CD4-positive, alpha-beta memory T cell (primary cell): Measurements from ENCODE around the gene XPR1. TPM values are rescaled to one million over a fixed set of nuclear protein-coding genes. Genes with fewer than 3 reads are reported as not detected.

Experiments
- CTCF ChIA-PET: fragments of 350-600 bp; sonication (Branson Sonifier 250); formaldehyde crosslinking; loops from one replicate; lab custom pipeline; 2021; ENCODE audit warnings: inconsistent platforms; ENCODE audit not compliant: partially characterized antibody; lab: Charles Lee
- POLR2A ChIA-PET: fragments of 350-600 bp; sonication (Branson Sonifier 250); formaldehyde crosslinking; loops from one replicate; lab custom pipeline; 2021; ENCODE audit not compliant: partially characterized antibody; lab: Charles Lee
- DNase-seq, 5 donors: peaks; one replicate each; pipeline versions ENCODE4 v3.0.0 to v3.0.0-alpha.2; 2020 to 2022; ENCODE audit warnings: mixed read lengths in 1 of 5
- H3K27ac ChIP-seq: one replicate; pipeline ENCODE4 v1.7.0; 2013; ENCODE audit warnings: low read depth, low read length
- H3K27me3 ChIP-seq: 2 replicates; pipeline ENCODE4 v1.7.0; 2013; ENCODE audit warnings: mild to moderate bottlenecking, low read length, moderate library complexity; ENCODE audit not compliant: insufficient read depth
- H3K36me3 ChIP-seq: 2 replicates; pipeline ENCODE4 v1.7.0; 2013; ENCODE audit warnings: mild to moderate bottlenecking, low read length, moderate library complexity; ENCODE audit not compliant: insufficient read depth
- H3K4me1 ChIP-seq: 2 replicates; pipeline ENCODE4 v1.7.0; 2013; ENCODE audit warnings: mild to moderate bottlenecking, low read length, moderate library complexity; ENCODE audit not compliant: insufficient read depth
- H3K4me3 ChIP-seq, 2 donors: one replicate each; pipeline ENCODE4 v1.7.0; 2013; ENCODE audit warnings: low read length in 2 of 2, mild to moderate bottlenecking in 1 of 2
- H3K9me3 ChIP-seq, 2 donors: one replicate each; pipeline ENCODE4 v1.7.0; 2013; ENCODE audit warnings: low read length in 2 of 2, control low read depth in 1 of 2; ENCODE audit not compliant: control insufficient read depth in 1 of 2
- H3K27ac Mint-ChIP-seq, 7 donors: one replicate each; pipeline ENCODE4 v1.8.0; 2020 to 2021; ENCODE audit warnings: mixed read lengths in 7 of 7, mild to moderate bottlenecking in 6 of 7, inconsistent platforms in 3 of 7, moderate library complexity in 3 of 7
- H3K27me3 Mint-ChIP-seq, 2 donors: one replicate each; pipeline ENCODE4 v1.8.0; 2020 to 2021; ENCODE audit warnings: mixed read lengths in 2 of 2
- H3K36me3 Mint-ChIP-seq, 2 donors: one replicate each; pipeline ENCODE4 v1.8.0; 2020 to 2021; ENCODE audit warnings: mixed read lengths in 2 of 2, inconsistent platforms in 1 of 2, mild to moderate bottlenecking in 1 of 2
- H3K4me1 Mint-ChIP-seq, 4 donors: one replicate each; pipeline ENCODE4 v1.8.0; 2020 to 2021; ENCODE audit warnings: mixed read lengths in 4 of 4, mild to moderate bottlenecking in 1 of 4
- H3K4me3 Mint-ChIP-seq, 8 donors: one replicate each; pipeline ENCODE4 v1.8.0; 2020 to 2021; ENCODE audit warnings: mixed read lengths in 8 of 8, mild to moderate bottlenecking in 7 of 8, moderate library complexity in 6 of 8, inconsistent platforms in 3 of 8
- H3K9me3 Mint-ChIP-seq, 8 donors: one replicate each; pipeline ENCODE4 v1.8.0; 2020 to 2021; ENCODE audit warnings: mixed read lengths in 8 of 8, mild to moderate bottlenecking in 5 of 8, inconsistent platforms in 3 of 8, moderate library complexity in 1 of 8
- intact Hi-C: fragments of 100-400 bp; cut with micrococcal nuclease; formaldehyde crosslinking; loops from one replicate; pipeline ENCODE4 v1.15.1; 2023
- polyA plus RNA-seq, 2 donors: library from polyadenylated mRNA; unstranded; fragments of 300-500 nt; fragmentation: Illumina TruSeq; gene quantifications; one replicate each; pipeline ENCODE4 v1.2.3, GENCODE V29; 2021
- total RNA-seq, 2 experiments: library from RNA; stranded (reverse); gene quantifications; one replicate each; pipeline ENCODE4 v1.2.3, GENCODE V29; 2021

Gene XPR1
- total and polyA plus RNA-seq, 4 experiments from 2014 or later: 6.5 to 17.0 (median 12.6) TPM

DNA sequence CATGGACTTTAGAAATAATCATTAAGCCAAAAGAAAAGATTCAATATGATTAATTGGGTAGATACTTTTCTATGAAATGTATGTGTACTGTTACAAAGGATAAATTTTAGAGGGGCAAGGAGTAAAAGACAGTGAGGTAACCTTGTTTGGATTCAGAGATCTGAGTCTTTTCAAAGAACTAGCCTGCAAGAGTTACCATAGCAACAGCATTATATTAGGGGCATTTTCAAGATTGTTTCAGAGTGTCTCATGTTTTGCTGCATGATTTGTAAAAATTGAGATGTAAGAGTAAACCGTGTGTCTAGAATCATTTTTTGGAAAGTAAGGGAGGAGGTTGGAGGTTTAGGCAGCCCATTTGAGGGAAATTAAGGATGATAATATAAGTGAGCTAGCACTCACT is 210.2 kb downstream of the XPR1 start:
- Mint-ChIP-seq H3K9me3 (peaks cover 0 to 2% (median 0%) of the 10 kb centered on the region in 8 donors), H3K27ac (peak overlapping the region in 1 of 7 donors; percentile 38), H3K4me3 (no peak overlapping the region), H3K27me3 (no peaks in the 10 kb centered on the region), H3K4me1 (peaks cover under 1 to 3% (median 1%) of the 10 kb centered on the region in 4 donors), H3K36me3 (peaks cover 20% of the 10 kb centered on the region in 2 donors)
- H3K4me3 ChIP-seq: no peak overlapping the region
- no peaks in the 10 kb centered on the region for H3K4me1 ChIP-seq
- H3K27ac ChIP-seq: no peak overlapping the region
- H3K27me3 ChIP-seq: no peaks in the 10 kb centered on the region
- ChIA-PET CTCF (interaction anchor here (2.6 kb wide), 1 partner anchor 20 kb away, joined by 10 read pairs; no protein-coding TSS in a partner anchor), POLR2A (interaction anchor here (0.5 to 0.7 kb wide), 2 partner anchors 233 to 306 kb away, joined by 3 read pairs; no protein-coding TSS in a partner anchor)
- no peak for DNase-seq
- H3K36me3 ChIP-seq: no peaks in the 10 kb centered on the region
- intact Hi-C loops: no loop called here
- no peaks in the 10 kb centered on the region for H3K9me3 ChIP-seq

- Mint-ChIP-seq H3K9me3 (peaks cover 0 to 2% (median 0%) of the 10 kb centered on the region in 8 donors), H3K4me3 (no peak overlapping the region), H3K36me3 (peaks cover 14 to 19% of the 10 kb centered on the region in 2 donors), H3K27me3 (no peaks in the 10 kb centered on the region), H3K27ac (no peak overlapping the region), H3K4me1 (peaks cover 0 to 2% (median 0%) of the 10 kb centered on the region in 4 donors)
- no peak overlapping the region for H3K4me3 ChIP-seq
- ChIA-PET CTCF (interaction anchor here (2.6 kb wide), 1 partner anchor 20 kb away, joined by 10 read pairs; no protein-coding TSS in a partner anchor), POLR2A (interaction anchor here (0.7 kb wide), 1 partner anchor 233 kb away, joined by 3 read pairs; no protein-coding TSS in a partner anchor)
- H3K27me3 ChIP-seq: no peaks in the 10 kb centered on the region
- no peaks in the 10 kb centered on the region for H3K4me1 ChIP-seq
- no peaks in the 10 kb centered on the region for H3K9me3 ChIP-seq
- no peak for DNase-seq
- intact Hi-C loops: no loop called here
- no peaks in the 10 kb centered on the region for H3K36me3 ChIP-seq
- H3K27ac ChIP-seq: no peak overlapping the region
These were observed 210.9 kb downstream of the XPR1 start for GRCh38 chr1:180842491-180843275.

- H3K36me3 Mint-ChIP-seq: peaks cover 17 to 18% of the 10 kb centered on the region in 2 donors
- no peaks in the 10 kb centered on the region for H3K27me3 Mint-ChIP-seq
- peaks cover 0 to 4% (median 2%) of the 10 kb centered on the region in 4 donors for H3K4me1 Mint-ChIP-seq
- Histone ChIP-seq H3K27me3 (no peaks in the 10 kb centered on the region), H3K36me3 (no peaks in the 10 kb centered on the region), H3K9me3 (no peaks in the 10 kb centered on the region), H3K4me3 (no peak overlapping the region), H3K27ac (no peak overlapping the region), H3K4me1 (no peaks in the 10 kb centered on the region)
- DNase-seq: no peak
- H3K9me3 Mint-ChIP-seq: peaks cover 0 to 3% (median 0%) of the 10 kb centered on the region in 8 donors
- ChIA-PET CTCF (no interaction called here), POLR2A (no interaction called here)
- intact Hi-C loops: no loop called here
- no peak overlapping the region for H3K4me3 Mint-ChIP-seq
- no peak overlapping the region for H3K27ac Mint-ChIP-seq
These were observed 213.5 kb downstream of the XPR1 start for GRCh38 chr1:180845352-180845751.

GRCh38 chr1:180848191-180848590 is 216.4 kb downstream of the XPR1 start:
- Histone ChIP-seq H3K9me3 (no peaks in the 10 kb centered on the region), H3K27me3 (no peaks in the 10 kb centered on the region), H3K27ac (no peak overlapping the region), H3K36me3 (no peaks in the 10 kb centered on the region), H3K4me1 (peaks cover 21% of the 10 kb centered on the region), H3K4me3 (no peak overlapping the region)
- CTCF ChIA-PET: no interaction called here
- intact Hi-C loops: no loop called here
- peak overlapping the region in 1 of 7 donors; percentile 33 for H3K27ac Mint-ChIP-seq
- H3K9me3 Mint-ChIP-seq: peaks cover 0 to 11% (median 4%) of the 10 kb centered on the region in 8 donors
- POLR2A ChIA-PET: no interaction called here
- no peaks in the 10 kb centered on the region for H3K27me3 Mint-ChIP-seq
- H3K4me3 Mint-ChIP-seq: no peak overlapping the region
- peaks cover 13 to 26% (median 20%) of the 10 kb centered on the region in 4 donors for H3K4me1 Mint-ChIP-seq
- peaks cover 18 to 32% of the 10 kb centered on the region in 2 donors for H3K36me3 Mint-ChIP-seq
- no peak for DNase-seq

DNA sequence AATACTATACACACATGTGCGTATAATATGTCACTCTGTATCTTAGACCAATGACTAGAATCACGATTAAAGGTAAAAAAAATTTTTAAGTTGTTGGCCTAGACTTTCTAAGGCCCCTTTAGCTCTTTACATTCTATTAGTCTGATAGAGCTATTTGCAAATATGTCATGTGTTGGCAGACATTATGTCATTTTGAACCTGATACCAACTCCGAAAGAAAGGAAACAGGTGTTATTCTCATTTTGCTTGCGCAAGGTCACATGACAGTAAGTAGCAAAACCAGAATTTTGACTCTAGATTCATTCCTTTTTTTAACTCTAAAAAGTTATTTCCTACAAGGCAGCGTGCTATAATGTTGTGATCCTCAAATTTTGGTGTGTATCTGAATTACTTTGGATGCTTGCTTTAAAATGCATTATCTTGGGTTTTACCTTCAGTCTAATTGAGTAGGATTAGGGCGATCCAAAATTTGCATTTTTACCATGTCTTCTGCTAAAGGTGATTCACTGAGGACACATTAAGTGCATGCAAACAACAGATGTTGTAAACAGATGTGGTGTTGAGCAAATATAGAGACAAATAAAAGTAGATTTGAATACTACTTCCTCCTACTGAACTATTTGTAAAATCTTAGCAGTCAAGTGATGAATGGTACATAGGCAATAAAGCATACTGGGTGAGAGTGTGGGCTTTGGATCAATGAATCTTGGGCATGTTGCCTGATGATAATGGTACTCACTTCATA is 217.4 kb downstream of the XPR1 start:
- no peak for DNase-seq
- Mint-ChIP-seq H3K4me1 (peaks cover 17 to 32% (median 24%) of the 10 kb centered on the region in 4 donors), H3K36me3 (peaks cover 18 to 32% of the 10 kb centered on the region in 2 donors), H3K4me3 (no peak overlapping the region), H3K27me3 (no peaks in the 10 kb centered on the region), H3K9me3 (peaks cover 0 to 11% (median 5%) of the 10 kb centered on the region in 8 donors), H3K27ac (peak overlapping the region in 1 of 7 donors; percentile 4)
- H3K4me3 ChIP-seq: no peak overlapping the region
- peaks cover 21% of the 10 kb centered on the region for H3K4me1 ChIP-seq
- ChIA-PET POLR2A (no interaction called here), CTCF (interaction anchor here (1.7 kb wide), 1 partner anchor 13 kb away, joined by 8 read pairs; no protein-coding TSS in a partner anchor)
- no peak overlapping the region for H3K27ac ChIP-seq
- H3K27me3 ChIP-seq: no peaks in the 10 kb centered on the region
- H3K36me3 ChIP-seq: no peaks in the 10 kb centered on the region
- H3K9me3 ChIP-seq: no peaks in the 10 kb centered on the region
- intact Hi-C loops: no loop called here

- peak in 2 of 5 donors; percentile 3 to 8 for DNase-seq
- H3K27ac Mint-ChIP-seq: peak overlapping the region in 2 of 7 donors; percentile 1 to 43
- Histone ChIP-seq H3K4me1 (peaks cover 21% of the 10 kb centered on the region), H3K4me3 (no peak overlapping the region), H3K36me3 (no peaks in the 10 kb centered on the region), H3K9me3 (no peaks in the 10 kb centered on the region), H3K27ac (no peak overlapping the region), H3K27me3 (no peaks in the 10 kb centered on the region)
- POLR2A ChIA-PET: no interaction called here
- peak overlapping the region in 3 of 8 donors; percentile 5 to 34 (median 27) for H3K4me3 Mint-ChIP-seq
- H3K27me3 Mint-ChIP-seq: no peaks in the 10 kb centered on the region
- H3K4me1 Mint-ChIP-seq: peaks cover 17 to 32% (median 25%) of the 10 kb centered on the region in 4 donors
- peaks cover 0 to 11% (median 5%) of the 10 kb centered on the region in 8 donors for H3K9me3 Mint-ChIP-seq
- intact Hi-C loops: no loop called here
- peaks cover 11 to 29% of the 10 kb centered on the region in 2 donors for H3K36me3 Mint-ChIP-seq
- CTCF ChIA-PET: no interaction called here
These were observed 220.4 kb downstream of the XPR1 start for GRCh38 chr1:180851995-180852887.
